GM18907 (cell line): ENCODE results near the gene WNK3.

Experiments
- ATAC-seq: cut with Tn5 transposase; IDR thresholded peaks from one replicate; pipeline ENCODE4 v1.9.1; 2021; ENCODE audit warnings: mild to moderate bottlenecking, moderate library complexity; ENCODE audit not compliant: unreplicated experiment

The WNK3 gene

GRCh38 chrX:54246866-54247265, 111.0 kb downstream of the WNK3 start:
- no peak for ATAC-seq

GRCh38 chrX:54238588-54238987, 119.3 kb downstream of the WNK3 start:
- ATAC-seq, result no peak

DNA sequence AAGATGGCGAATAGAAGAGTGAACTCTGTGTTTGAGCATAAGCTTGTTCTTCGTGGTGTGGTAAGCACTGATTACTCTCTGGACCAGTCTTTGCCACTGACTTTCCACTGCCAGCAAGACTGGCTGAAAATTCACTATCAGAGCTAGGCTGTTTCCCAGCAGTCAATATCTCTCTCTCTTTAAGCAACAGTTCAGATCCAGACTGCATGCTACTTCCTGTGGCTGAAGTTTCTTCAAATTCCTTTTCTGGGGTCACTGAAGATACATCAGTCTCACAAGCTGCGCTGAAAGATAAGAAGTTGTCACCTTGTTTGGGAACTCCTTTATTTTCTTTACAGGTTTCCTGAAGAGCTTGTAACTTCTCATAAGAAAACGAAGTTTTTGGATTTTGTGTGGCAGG, 120.8 kb downstream of the WNK3 start:
- ATAC-seq, result no peak

GRCh38 chrX:54230435-54231148, 127.3 kb downstream of the WNK3 start:
- ATAC-seq, result no peak

- ATAC-seq, result no peak
These were observed 134.3 kb downstream of the WNK3 start for GRCh38 chrX:54223581-54223980.

GRCh38 chrX:54213603-54214002, 144.2 kb downstream of the WNK3 start:
- no peak for ATAC-seq

GRCh38 chrX:54208531-54208930, 149.3 kb downstream of the WNK3 start:
- no peak for ATAC-seq

- no peak for ATAC-seq
These were observed 159.6 kb downstream of the WNK3 start for GRCh38 chrX:54198262-54198661.

DNA sequence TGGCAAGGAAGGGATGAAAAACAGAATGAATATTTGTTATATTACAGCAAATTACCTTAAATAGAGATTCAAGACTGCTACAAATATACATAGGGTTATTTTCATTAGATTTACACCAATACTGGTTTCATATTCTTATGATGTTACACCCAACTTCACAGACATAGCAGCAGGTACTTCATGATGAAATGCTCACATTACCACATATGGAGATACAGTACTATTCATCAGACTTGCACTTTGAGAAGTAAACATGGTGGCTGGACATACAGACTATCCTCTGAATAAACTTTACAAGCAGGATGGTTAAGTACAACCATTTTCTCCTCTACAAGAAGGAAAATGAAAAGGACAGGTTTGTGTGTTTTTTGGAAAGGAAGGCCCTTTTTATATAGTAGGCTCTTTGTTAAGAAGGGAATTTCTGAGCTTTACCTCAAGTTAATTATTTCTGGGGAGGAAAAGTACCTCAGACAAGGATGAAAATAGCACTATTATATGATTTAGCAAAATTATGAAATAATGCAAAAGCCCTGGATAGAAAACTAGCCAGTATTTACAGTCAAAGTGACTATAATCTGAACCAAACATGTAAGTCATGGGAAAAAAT, 162.8 kb downstream of the WNK3 start:
- peak; percentile 63 for ATAC-seq

DNA sequence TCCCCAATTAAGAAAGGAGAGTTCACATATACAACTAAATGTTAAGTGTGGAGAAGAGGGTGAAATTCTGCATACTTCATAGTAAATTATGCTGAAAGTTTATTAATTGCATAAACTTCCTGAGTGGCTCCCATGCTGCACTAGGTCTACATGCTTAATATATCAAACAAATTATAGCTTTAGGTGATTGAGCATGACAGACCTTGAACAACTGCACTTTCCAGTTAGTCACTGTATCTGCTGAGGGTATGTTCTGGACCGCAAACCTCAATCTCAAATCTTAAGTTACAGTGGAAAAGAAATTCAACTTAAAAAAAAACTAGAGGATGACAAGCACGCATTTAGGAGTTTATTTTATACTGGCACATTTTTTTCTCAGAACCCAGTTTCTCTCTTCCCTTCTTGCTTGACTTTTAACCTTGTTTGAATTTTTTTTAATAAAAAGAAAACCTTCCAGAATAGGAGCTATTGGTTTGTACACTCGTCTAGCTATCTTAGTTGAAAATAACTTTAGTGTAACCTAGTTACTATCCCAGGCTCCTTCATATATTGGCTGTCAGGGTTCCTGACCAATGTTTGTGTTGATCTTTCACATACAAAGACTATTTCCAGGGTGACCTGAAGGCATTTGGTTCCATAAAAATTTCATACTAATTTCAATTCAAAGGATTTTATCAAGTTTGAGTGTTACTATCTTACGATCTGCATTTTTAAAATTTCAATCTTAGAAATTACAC, 164.6 kb downstream of the WNK3 start:
- no peak for ATAC-seq

GRCh38 chrX:54184474-54184873, 173.4 kb downstream of the WNK3 start:
- ATAC-seq, result no peak

GRCh38 chrX:54182864-54183613, 174.8 kb downstream of the WNK3 start, which contains the start of gene FAM120C:
FAM120C (minus strand) TSS chrX:54183254; CDS start chrX:54183198, 56 bp downstream.
- peak; percentile 48 for ATAC-seq

DNA sequence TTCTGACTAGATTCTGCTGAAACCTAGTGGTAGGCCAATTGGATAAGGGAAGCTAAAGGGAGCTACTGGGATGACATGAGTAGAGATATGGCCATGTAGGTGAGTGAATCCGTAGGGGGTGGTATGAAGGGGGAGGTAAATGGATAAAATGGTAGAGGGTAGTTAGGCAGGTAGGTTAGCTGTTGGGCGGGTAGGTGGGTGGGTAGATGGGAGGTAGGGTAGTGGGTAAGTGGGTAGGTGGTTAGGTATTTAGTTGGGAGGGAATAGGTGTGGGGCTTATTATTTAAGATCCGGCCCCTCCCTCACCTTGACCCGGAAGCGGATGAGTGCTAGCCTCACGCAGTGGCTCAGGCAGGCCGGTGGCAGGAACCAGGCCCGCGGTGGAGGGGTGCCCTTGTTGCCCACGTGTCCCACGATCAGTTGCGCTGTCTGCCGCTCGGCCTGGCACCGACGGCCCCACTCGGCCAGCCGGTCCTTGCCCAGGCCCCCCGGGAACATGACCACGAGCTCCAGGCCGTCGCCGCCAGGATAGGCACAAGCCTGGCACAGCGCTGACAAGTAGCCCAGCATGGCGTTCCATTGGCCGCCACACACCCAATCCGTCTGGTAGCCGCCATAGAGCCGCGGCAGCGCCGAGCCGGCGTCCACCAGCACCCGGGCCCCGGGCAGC, 175.5 kb downstream of the WNK3 start:
- ATAC-seq, result peak; percentile 69

GRCh38 chrX:54181202-54181953, 176.5 kb downstream of the WNK3 start:
- ATAC-seq, result no peak

DNA sequence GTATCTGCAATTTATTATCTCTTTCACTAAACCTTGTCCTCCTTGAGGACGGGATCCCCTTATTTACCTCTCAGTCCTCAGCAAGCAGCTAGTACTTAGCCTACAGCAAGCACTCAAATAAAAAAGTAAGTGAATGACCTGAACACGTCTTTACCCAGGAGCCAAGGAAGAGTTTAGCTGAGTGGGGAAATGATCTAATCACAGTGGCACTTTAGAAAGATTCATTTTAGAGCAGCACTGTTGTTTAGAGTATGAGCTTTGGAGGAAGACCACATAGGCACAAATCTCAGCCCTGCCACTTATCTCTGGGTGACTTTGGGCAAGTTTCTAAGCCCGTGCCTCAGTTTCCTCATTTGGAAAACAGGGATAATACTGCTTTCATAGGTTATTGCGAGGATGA, 177.4 kb downstream of the WNK3 start:
- ATAC-seq, result no peak

- no peak for ATAC-seq
These were observed 179.5 kb downstream of the WNK3 start for GRCh38 chrX:54178100-54178940.

DNA sequence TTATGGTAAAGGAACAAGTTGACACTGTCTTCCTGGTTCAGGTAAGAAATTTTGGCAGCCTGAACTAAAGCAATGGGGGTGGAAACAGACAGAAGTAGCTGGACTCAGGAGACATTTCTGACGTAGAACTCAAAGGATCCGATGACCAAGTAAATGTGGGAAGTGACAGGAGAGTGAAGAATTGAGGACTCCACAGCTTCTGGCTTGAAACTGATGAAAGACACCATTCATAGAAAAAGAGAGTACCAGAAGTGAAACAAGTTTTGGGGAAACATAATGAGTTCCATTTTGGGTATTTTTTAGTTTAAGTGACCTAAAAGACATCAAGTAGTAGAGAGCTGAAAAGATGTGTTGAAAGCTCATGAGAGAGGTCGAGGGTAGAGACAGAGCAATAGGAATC, 180.5 kb downstream of the WNK3 start:
- no peak for ATAC-seq

DNA sequence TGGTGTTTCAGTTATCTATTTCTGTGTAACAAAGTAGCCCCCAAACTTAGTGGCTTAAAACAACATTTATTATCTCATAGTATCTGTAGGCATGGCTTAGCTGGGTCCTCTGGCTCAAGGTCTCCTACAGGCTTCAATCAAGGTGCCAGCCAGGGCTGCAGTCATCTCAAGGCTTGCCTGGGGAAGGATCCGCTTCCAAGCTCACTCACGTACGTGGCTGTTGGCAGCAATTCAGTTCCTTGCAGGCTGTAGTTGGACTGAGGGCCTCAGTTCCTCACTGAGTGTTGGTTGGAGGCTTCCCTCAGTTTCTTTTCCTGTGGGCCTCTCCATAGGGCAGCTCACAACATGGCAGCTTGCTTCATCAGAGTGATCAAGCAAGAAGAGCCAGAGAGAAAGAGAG, 184.1 kb downstream of the WNK3 start:
- ATAC-seq, result no peak

- no peak for ATAC-seq
These were observed 185.4 kb downstream of the WNK3 start for GRCh38 chrX:54172455-54172854.
